ENCODE measurements around the gene LPAR1.

GRCh38 chr9:110950041-110950645, 88.1 kb downstream of the LPAR1 start:
- TF ChIP-seq CTCF (conservative IDR thresholded peaks at IDR 0.05; ENCODE audit: low read depth, low read length) (no peak), EZH2 (IDR thresholded peaks at IDR 0.05; ENCODE audit: borderline replicate concordance, low read depth, low read length, poor library complexity, severe bottlenecking) (no peak)

Data from A673 (cell line).